HCT116 (cell line): Measurements from ENCODE around the gene LRRK1. TPM values are rescaled to one million over a fixed set of nuclear protein-coding genes. Genes with fewer than 3 reads are reported as not detected.

Experiments
- ATAC-seq: fragments of 200-7000 bp; cut with Tn5 transposase; 2 replicates; pipeline ENCODE4 v1.9.1; 2020; ENCODE audit warnings: mild to moderate bottlenecking, moderate library complexity
- BruUV-seq: library from RNA; stranded (reverse); fragments of 400-500 nt; replicated peaks from 2 replicates; lab custom pipeline; 2021; lab: Mats Ljungman, UMichigan
- CTCF ChIA-PET: fragments of 300-600 bp; sonication (Branson Sonifier 250); formaldehyde crosslinking; loops from one replicate; lab custom pipeline; 2021; ENCODE audit warnings: antibody characterized with exemption; lab: Charles Lee
- POLR2A ChIA-PET: fragments of 300-600, 350-600 bp; sonication (Branson Sonifier 250); formaldehyde crosslinking; loops from one replicate; lab custom pipeline; 2021; ENCODE audit warnings: antibody characterized with exemption; lab: Charles Lee
- RAD21 ChIA-PET, 2 experiments: fragments of 300-600 bp; sonication (Branson Sonifier 250); formaldehyde crosslinking; loops; one replicate each; lab custom pipeline; 2023; ENCODE audit warnings: low total read pairs in 2 of 2; ENCODE audit not compliant: uncharacterized antibody in 2 of 2, unreplicated experiment in 2 of 2, low non-redundant PET in 1 of 2; lab: Charles Lee
- DNase-seq: peaks from one replicate; pipeline ENCODE4 v3.0.0-alpha.2; 2010; ENCODE audit warnings: low read depth, low spot score
- H2AFZ ChIP-seq: fragments of 200-600 bp; shearing (Covaris generic), sonication (generic); 2 replicates; pipeline ENCODE4 v1.6.1; 2017; ENCODE audit warnings: low read depth, mixed run types, mixed read lengths, antibody characterized with exemption, low read length; ENCODE audit not compliant: poor library complexity, severe bottlenecking
- H3K27ac ChIP-seq: 2 replicates; pipeline ENCODE4 v1.5.1; 2012; ENCODE audit warnings: low read depth, low read length
- H3K27me3 ChIP-seq: fragments of 200-600 bp; sonication (generic); 2 replicates; pipeline ENCODE4 v1.6.1; 2016; ENCODE audit warnings: mixed run types, low read length, mixed read lengths; ENCODE audit not compliant: insufficient read depth
- H3K36me3 ChIP-seq, 2 experiments: fragments of 200-500 bp in 1 of 2; fragments of 200-600 bp in 1 of 2; sonication (Bioruptor generic) in 1 of 2; sonication (generic) in 1 of 2; 2 replicates each; pipeline versions ENCODE4 v1.5.1 to v1.6.1; 2014 to 2016; ENCODE audit warnings: low read length in 2 of 2, inconsistent platforms in 1 of 2, mixed read lengths in 1 of 2, mixed run types in 1 of 2; ENCODE audit not compliant: insufficient read depth in 2 of 2, control insufficient read depth in 1 of 2
- H3K4me1 ChIP-seq, 2 experiments: fragments of 200-600 bp in 1 of 2; sonication (generic) in 1 of 2; 2 replicates each; pipeline versions ENCODE4 v1.5.1 to v1.6.1; 2012 to 2017; ENCODE audit warnings: low read length in 2 of 2, inconsistent platforms in 1 of 2, mild to moderate bottlenecking in 1 of 2, mixed read lengths in 1 of 2, mixed run types in 1 of 2, moderate library complexity in 1 of 2; ENCODE audit not compliant: insufficient read depth in 2 of 2, control insufficient read depth in 1 of 2
- H3K4me2 ChIP-seq: fragments of 200-600 bp; sonication (generic); 2 replicates; pipeline ENCODE4 v1.6.1; 2017; ENCODE audit warnings: mixed run types, low read length, mixed read lengths
- H3K4me3 ChIP-seq, 2 experiments: fragments of 200-600 bp in 1 of 2; sonication (generic) in 1 of 2; replicated peaks in 1 of 2; 2 replicates each; pipeline ENCODE4 v1.5.1; 2011 to 2016; ENCODE audit warnings: low read length in 2 of 2, control low read depth in 1 of 2, low read depth in 1 of 2, mild to moderate bottlenecking in 1 of 2, mixed read lengths in 1 of 2, mixed run types in 1 of 2
- H3K79me2 ChIP-seq: fragments of 200-600 bp; sonication (generic); 2 replicates; pipeline ENCODE4 v1.6.1; 2017; ENCODE audit warnings: mild to moderate bottlenecking, mixed run types, low read length, moderate library complexity, mixed read lengths; ENCODE audit not compliant: insufficient read depth
- H3K9ac ChIP-seq: fragments of 200-600 bp; sonication (generic); 2 replicates; pipeline ENCODE4 v1.6.1; 2016; ENCODE audit warnings: low read length, mixed read lengths
- H3K9me2 ChIP-seq: fragments of 200-600 bp; sonication (generic), shearing (Covaris generic); 2 replicates; pipeline ENCODE4 v1.6.1; 2017; ENCODE audit warnings: mixed run types, mild to moderate bottlenecking, moderate library complexity; ENCODE audit not compliant: insufficient read depth
- H3K9me3 ChIP-seq, 2 experiments: fragments of 200-500 bp in 1 of 2; fragments of 200-600 bp in 1 of 2; sonication (Bioruptor generic) in 1 of 2; sonication (generic) in 1 of 2; 2 replicates each; pipeline ENCODE4 v1.6.1; 2014 to 2017; ENCODE audit warnings: low read length in 2 of 2, mixed read lengths in 2 of 2, inconsistent platforms in 1 of 2, low read depth in 1 of 2, mild to moderate bottlenecking in 1 of 2, mixed run types in 1 of 2, moderate library complexity in 1 of 2; ENCODE audit not compliant: control insufficient read depth in 1 of 2, insufficient read depth in 1 of 2
- H4K20me1 ChIP-seq: fragments of 200-600 bp; sonication (generic), shearing (Covaris generic); 2 replicates; pipeline ENCODE4 v1.6.1; 2017; ENCODE audit warnings: mixed run types, mild to moderate bottlenecking, moderate library complexity; ENCODE audit not compliant: insufficient read depth
- EZH2phosphoT487 ChIP-seq: fragments of 200-600 bp; IDR thresholded peaks from 2 replicates; pipeline ENCODE4 v1.6.1; 2018; ENCODE audit warnings: antibody characterized with exemption, borderline replicate concordance
- POLR2A ChIP-seq: IDR thresholded peaks from 2 replicates; pipeline ENCODE4 v1.7.0; 2011; ENCODE audit warnings: borderline replicate concordance; ENCODE audit not compliant: insufficient read depth, insufficient read length; ENCODE audit errors: extremely low read depth
- POLR2AphosphoS5 ChIP-seq: IDR thresholded peaks from 2 replicates; pipeline ENCODE4 v1.6.1; 2011; ENCODE audit warnings: mild to moderate bottlenecking, low read depth, low read length, moderate library complexity
- RAD21 ChIP-seq: IDR thresholded peaks from 2 replicates; pipeline ENCODE4 v1.6.1; 2012; ENCODE audit warnings: low read depth, mild to moderate bottlenecking
- SIN3A ChIP-seq: IDR thresholded peaks from 2 replicates; pipeline ENCODE4 v1.6.1; 2012; ENCODE audit warnings: low read depth
- TCF7L2 ChIP-seq: IDR thresholded peaks from 2 replicates; pipeline ENCODE4 v1.7.0; 2011; ENCODE audit warnings: borderline replicate concordance, inconsistent platforms; ENCODE audit not compliant: insufficient read depth, insufficient read length; ENCODE audit errors: extremely low read depth
- ZBTB33 ChIP-seq: IDR thresholded peaks from 2 replicates; pipeline ENCODE4 v1.6.1; 2011; ENCODE audit warnings: mild to moderate bottlenecking, low read length, moderate library complexity; ENCODE audit not compliant: insufficient replicate concordance; ENCODE audit errors: extremely low read depth
- ZFX ChIP-seq: fragments of 450-650 bp; IDR thresholded peaks from 2 replicates; pipeline ENCODE4 v1.6.1; 2017
- ZNF274 ChIP-seq: fragments of 200-500 bp; sonication (Bioruptor generic); IDR thresholded peaks from 2 replicates; pipeline ENCODE4 v1.6.1; 2014; ENCODE audit warnings: mild to moderate bottlenecking, low read depth, low read length, inconsistent platforms
- intact Hi-C: fragments of 100-400 bp; cut with micrococcal nuclease; formaldehyde crosslinking; loops from 2 replicates; pipeline ENCODE4 v1.10.0; 2022
- total RNA-seq: library from RNA; stranded (reverse); gene quantifications from one replicate; pipeline ENCODE4 v1.2.1, GENCODE V29; 2021; ENCODE audit not compliant: unreplicated experiment
- TF ChIP-seq, protein P1 (sequence below), 3 experiments: fragments of 200-600 bp in 1 of 3; sonication (generic) in 1 of 3; IDR thresholded peaks in 2 of 3; conservative IDR thresholded peaks in 1 of 3; 2 replicates each; pipeline ENCODE4 v1.5.1; 2012 to 2017; ENCODE audit warnings: low read depth in 2 of 3, low read length in 2 of 3, antibody characterized with exemption in 1 of 3, borderline replicate concordance in 1 of 3, control low read depth in 1 of 3, mild to moderate bottlenecking in 1 of 3, mixed read lengths in 1 of 3, mixed run types in 1 of 3, moderate library complexity in 1 of 3; ENCODE audit not compliant: insufficient read depth in 1 of 3

The LRRK1 gene
- total RNA-seq, 1 experiment from 2014 or later = 21.6 TPM

DNA sequence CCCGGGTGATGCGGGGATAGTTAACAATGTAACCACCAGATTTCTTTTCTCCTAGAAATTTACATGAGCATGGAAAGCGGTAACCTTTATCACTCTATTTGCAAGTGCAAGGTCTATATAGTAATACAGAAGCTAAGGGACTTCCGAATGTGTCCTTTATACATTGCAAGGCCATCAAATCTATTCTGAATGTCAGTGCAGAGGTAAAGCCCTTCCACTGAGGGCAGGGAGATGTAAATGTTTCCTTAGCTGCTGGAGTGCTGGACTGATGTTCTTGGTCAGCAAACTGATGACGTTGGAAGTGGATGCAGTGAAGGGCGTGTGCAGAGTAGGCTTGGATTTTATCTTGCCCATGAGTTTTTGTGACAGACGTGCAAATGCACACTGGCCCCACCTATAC is 33.3 kb upstream of the LRRK1 start:
- Histone ChIP-seq H3K9me2 (no peaks in the 10 kb centered on the region), H3K4me1 (peaks cover 7 to 18% of the 10 kb centered on the region in 2 experiments; a peak in 3 of 4 replicates), H3K9ac (no peak overlapping the region), H3K79me2 (peaks cover 100% of the 10 kb centered on the region), H3K27ac (no peak overlapping the region), H2AFZ (no peak overlapping the region), H3K9me3 (no peaks in the 10 kb centered on the region), H3K36me3 (peaks cover 11 to 86% of the 10 kb centered on the region in 2 experiments; a peak in 3 of 4 replicates), H3K4me3 (no peak overlapping the region)
- ATAC-seq (no peak), DNase-seq (no peak)
- POLR2A ChIA-PET = no interaction called here
- no TSS peak for BruUV-seq
- RAD21 ChIA-PET = no interaction called here
- no peak for TF ChIP-seq ZNF274
- 0 out of 2 replicates have a peak, but pooled peaks have one; percentile 8 for TF ChIP-seq POLR2AphosphoS5
- TF ChIP-seq, all 23 proteins: peak for 1
- CTCF ChIA-PET = interaction anchor here (2.0 kb wide), 1 partner anchor 13 kb away, joined by 5 read pairs; no protein-coding TSS in a partner anchor
- intact Hi-C loops = no loop called here
- no peaks in the 10 kb centered on the region for H3K27me3 ChIP-seq
- peaks cover 48% of the 10 kb centered on the region for H4K20me1 ChIP-seq
- H3K4me2 ChIP-seq = no peak overlapping the region

GRCh38 chr15:100887211-100887913 is 31.8 kb upstream of the LRRK1 start:
- peaks cover 100% of the 10 kb centered on the region for H3K79me2 ChIP-seq
- intact Hi-C loops = no loop called here
- H3K36me3 ChIP-seq = peaks cover 15 to 90% of the 10 kb centered on the region in 2 experiments
- no peak overlapping the region for H3K9ac ChIP-seq
- H4K20me1 ChIP-seq = peaks cover 40% of the 10 kb centered on the region
- H3K27me3 ChIP-seq = no peaks in the 10 kb centered on the region
- ChIA-PET CTCF (no interaction called here), RAD21 (no interaction called here), POLR2A (no interaction called here)
- BruUV-seq = no TSS peak
- H3K4me3 ChIP-seq = no peak overlapping the region
- H3K9me2 ChIP-seq = no peaks in the 10 kb centered on the region
- H3K4me1 ChIP-seq = peaks cover 0 to 3% of the 10 kb centered on the region in 2 experiments; a peak in 1 of 4 replicates
- no peak overlapping the region for H3K4me2 ChIP-seq
- ATAC-seq (no peak), DNase-seq (no peak)
- H3K9me3 ChIP-seq = no peaks in the 10 kb centered on the region
- no peak overlapping the region for H3K27ac ChIP-seq
- H2AFZ ChIP-seq = no peak overlapping the region
- TF ChIP-seq RAD21 (no peak), EZH2phosphoT487 (no peak), POLR2A (no peak), ZBTB33 (no peak), SIN3A (no peak), TCF7L2 (no peak), ZFX (no peak)
- TF ChIP-seq, protein P1, sequence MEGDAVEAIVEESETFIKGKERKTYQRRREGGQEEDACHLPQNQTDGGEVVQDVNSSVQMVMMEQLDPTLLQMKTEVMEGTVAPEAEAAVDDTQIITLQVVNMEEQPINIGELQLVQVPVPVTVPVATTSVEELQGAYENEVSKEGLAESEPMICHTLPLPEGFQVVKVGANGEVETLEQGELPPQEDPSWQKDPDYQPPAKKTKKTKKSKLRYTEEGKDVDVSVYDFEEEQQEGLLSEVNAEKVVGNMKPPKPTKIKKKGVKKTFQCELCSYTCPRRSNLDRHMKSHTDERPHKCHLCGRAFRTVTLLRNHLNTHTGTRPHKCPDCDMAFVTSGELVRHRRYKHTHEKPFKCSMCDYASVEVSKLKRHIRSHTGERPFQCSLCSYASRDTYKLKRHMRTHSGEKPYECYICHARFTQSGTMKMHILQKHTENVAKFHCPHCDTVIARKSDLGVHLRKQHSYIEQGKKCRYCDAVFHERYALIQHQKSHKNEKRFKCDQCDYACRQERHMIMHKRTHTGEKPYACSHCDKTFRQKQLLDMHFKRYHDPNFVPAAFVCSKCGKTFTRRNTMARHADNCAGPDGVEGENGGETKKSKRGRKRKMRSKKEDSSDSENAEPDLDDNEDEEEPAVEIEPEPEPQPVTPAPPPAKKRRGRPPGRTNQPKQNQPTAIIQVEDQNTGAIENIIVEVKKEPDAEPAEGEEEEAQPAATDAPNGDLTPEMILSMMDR (IDR thresholded peaks at IDR 0.05 in 2 of 3, conservative IDR thresholded peaks at IDR 0.05 in 1 of 3; ENCODE audit: borderline replicate concordance in 1 of 3, insufficient read depth in 1 of 3, low read depth in 2 of 3, low read length in 2 of 3) = no peak
